Measurements from ENCODE around the gene ANKS6. TPM values are rescaled to one million over a fixed set of nuclear protein-coding genes. Genes with fewer than 3 reads are reported as not detected.

Gene ANKS6
- total and polyA plus RNA-seq, 10 of the 15 experiments (the other 5 are each of a cell fraction or from before 2014, with no cell fraction given): 2.0 to 16.2 (median 6.1) TPM

DNA sequence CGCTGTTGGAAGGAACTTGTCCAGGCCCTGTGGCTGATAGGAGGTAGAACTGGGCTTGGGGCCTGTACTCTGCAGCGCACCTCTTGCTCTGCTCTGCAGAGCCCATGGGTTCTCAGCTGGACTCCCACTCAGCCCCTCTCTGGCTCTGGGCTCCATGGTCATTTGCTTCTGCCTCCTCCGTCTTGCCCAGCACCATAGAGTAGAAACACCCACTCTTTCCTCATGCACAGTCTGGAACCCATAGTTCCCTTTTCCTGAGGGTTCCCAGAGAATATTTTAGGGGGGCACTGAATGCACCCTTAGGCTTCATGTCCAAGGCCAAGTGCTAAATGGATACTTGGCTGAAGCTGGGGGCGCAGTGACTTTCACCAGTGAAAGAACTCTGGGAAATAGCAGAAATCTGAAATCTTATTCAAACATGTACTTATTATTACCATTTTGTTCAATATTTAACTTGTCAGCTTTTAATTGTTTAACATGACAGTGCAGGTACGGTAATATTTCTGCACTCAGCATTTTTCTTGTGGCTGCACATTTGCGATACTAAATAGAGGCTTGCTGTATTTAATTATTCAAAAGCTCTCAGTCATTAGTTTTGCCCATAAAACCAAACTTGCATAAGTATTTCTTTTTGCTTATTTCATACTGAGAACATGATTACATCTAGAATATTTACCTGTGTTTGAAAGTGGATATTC is 42.7 kb upstream of the ANKS6 start:
- Histone ChIP-seq H3K36me3 (ENCODE audit: control insufficient read depth in 2 of 2, insufficient read depth in 2 of 2, low read length in 1 of 2) (no peaks in the 10 kb centered on the region), H3K9ac (ENCODE audit: control insufficient read depth, insufficient read depth, low read length) (no peak overlapping the region), H3K4me1 (ENCODE audit: control insufficient read depth, insufficient read depth, low read length) (no peaks in the 10 kb centered on the region), H3K4me2 (ENCODE audit: control insufficient read depth, insufficient read depth) (no peak overlapping the region), H4K20me1 (ENCODE audit: control insufficient read depth, insufficient read depth) (no peaks in the 10 kb centered on the region), H3K27me3 (replicated peaks in 1 of 2; ENCODE audit: control insufficient read depth in 2 of 2, insufficient read depth in 2 of 2, low read length in 1 of 2) (no peaks in the 10 kb centered on the region; a peak in 1 of 4 replicates), H3K79me2 (ENCODE audit: control insufficient read depth, insufficient read depth, low read length) (no peaks in the 10 kb centered on the region), H3K4me3 (no peak overlapping the region), H2AFZ (ENCODE audit: control insufficient read depth, low read depth, low read length) (no peak overlapping the region), H3K9me3 (replicated peaks; ENCODE audit: control insufficient read depth, insufficient read depth, low read length) (no peaks in the 10 kb centered on the region), H3K27ac (ENCODE audit: control insufficient read depth, insufficient read depth) (no peak overlapping the region)
- ChIA-PET CTCF (interaction anchor here (0.9 to 1.8 kb wide), 3 partner anchors 8 to 12 kb away, joined by 3 to 5 read pairs (median 5); no protein-coding TSS in a partner anchor), SMC1A (ENCODE audit: uncharacterized antibody, unreplicated experiment) (no interaction called here), POLR2A (no interaction called here), RAD21 (ENCODE audit: unreplicated experiment) (no interaction called here)
- DNase-seq (ENCODE audit: low read depth, low spot score) (no peak), ATAC-seq (no peak), FAIRE-seq (no peak)
- intact Hi-C loops (cut with micrococcal nuclease; ENCODE audit: unreplicated experiment): loop anchor here (5.0 kb wide), 1 partner anchor 888 kb away; no protein-coding TSS in a partner anchor
- no TSS peak for BruUV-seq (replicated peaks)
- 81% methylated on average over 6 of the region's 6 CpGs for whole genome bisulfite sequencing (ENCODE audit: insufficient coverage, insufficient replicate concordance, low lambda C conversion rate, missing lambda C conversion rate)
- in situ Hi-C loops (cut with MboI): no loop called here
- TF ChIP-seq, protein P1, sequence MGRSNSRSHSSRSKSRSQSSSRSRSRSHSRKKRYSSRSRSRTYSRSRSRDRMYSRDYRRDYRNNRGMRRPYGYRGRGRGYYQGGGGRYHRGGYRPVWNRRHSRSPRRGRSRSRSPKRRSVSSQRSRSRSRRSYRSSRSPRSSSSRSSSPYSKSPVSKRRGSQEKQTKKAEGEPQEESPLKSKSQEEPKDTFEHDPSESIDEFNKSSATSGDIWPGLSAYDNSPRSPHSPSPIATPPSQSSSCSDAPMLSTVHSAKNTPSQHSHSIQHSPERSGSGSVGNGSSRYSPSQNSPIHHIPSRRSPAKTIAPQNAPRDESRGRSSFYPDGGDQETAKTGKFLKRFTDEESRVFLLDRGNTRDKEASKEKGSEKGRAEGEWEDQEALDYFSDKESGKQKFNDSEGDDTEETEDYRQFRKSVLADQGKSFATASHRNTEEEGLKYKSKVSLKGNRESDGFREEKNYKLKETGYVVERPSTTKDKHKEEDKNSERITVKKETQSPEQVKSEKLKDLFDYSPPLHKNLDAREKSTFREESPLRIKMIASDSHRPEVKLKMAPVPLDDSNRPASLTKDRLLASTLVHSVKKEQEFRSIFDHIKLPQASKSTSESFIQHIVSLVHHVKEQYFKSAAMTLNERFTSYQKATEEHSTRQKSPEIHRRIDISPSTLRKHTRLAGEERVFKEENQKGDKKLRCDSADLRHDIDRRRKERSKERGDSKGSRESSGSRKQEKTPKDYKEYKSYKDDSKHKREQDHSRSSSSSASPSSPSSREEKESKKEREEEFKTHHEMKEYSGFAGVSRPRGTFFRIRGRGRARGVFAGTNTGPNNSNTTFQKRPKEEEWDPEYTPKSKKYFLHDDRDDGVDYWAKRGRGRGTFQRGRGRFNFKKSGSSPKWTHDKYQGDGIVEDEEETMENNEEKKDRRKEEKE (IDR thresholded peaks at IDR 0.05): no peak
- TF ChIP-seq, protein P2, sequence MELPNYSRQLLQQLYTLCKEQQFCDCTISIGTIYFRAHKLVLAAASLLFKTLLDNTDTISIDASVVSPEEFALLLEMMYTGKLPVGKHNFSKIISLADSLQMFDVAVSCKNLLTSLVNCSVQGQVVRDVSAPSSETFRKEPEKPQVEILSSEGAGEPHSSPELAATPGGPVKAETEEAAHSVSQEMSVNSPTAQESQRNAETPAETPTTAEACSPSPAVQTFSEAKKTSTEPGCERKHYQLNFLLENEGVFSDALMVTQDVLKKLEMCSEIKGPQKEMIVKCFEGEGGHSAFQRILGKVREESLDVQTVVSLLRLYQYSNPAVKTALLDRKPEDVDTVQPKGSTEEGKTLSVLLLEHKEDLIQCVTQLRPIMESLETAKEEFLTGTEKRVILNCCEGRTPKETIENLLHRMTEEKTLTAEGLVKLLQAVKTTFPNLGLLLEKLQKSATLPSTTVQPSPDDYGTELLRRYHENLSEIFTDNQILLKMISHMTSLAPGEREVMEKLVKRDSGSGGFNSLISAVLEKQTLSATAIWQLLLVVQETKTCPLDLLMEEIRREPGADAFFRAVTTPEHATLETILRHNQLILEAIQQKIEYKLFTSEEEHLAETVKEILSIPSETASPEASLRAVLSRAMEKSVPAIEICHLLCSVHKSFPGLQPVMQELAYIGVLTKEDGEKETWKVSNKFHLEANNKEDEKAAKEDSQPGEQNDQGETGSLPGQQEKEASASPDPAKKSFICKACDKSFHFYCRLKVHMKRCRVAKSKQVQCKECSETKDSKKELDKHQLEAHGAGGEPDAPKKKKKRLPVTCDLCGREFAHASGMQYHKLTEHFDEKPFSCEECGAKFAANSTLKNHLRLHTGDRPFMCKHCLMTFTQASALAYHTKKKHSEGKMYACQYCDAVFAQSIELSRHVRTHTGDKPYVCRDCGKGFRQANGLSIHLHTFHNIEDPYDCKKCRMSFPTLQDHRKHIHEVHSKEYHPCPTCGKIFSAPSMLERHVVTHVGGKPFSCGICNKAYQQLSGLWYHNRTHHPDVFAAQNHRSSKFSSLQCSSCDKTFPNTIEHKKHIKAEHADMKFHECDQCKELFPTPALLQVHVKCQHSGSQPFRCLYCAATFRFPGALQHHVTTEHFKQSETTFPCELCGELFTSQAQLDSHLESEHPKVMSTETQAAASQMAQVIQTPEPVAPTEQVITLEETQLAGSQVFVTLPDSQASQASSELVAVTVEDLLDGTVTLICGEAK (IDR thresholded peaks at IDR 0.05; ENCODE audit: borderline replicate concordance): no peak
- TF ChIP-seq ZNF24 (IDR thresholded peaks at IDR 0.05) (no peak), SREBF1 (IDR thresholded peaks at IDR 0.05; ENCODE audit: low read length) (no peak), SMAD5 (IDR thresholded peaks at IDR 0.05; ENCODE audit: low read depth) (no peak), NR2F1 (conservative IDR thresholded peaks at IDR 0.05) (no peak), SRF (IDR thresholded peaks at IDR 0.05; ENCODE audit: low read depth in 2 of 2, low read length in 2 of 2) (no peak), MEF2A (IDR thresholded peaks at IDR 0.05; ENCODE audit: insufficient read depth, low read depth, low read length) (no peak), ZNF207 (IDR thresholded peaks at IDR 0.05; ENCODE audit: borderline replicate concordance) (no peak), EZH2 (IDR thresholded peaks at IDR 0.05; ENCODE audit: borderline replicate concordance, control insufficient read depth, low read depth, low read length) (no peak), CEBPB (IDR thresholded peaks at IDR 0.05; ENCODE audit: borderline replicate concordance in 1 of 2, low read depth in 2 of 2, low read length in 2 of 2) (no peak)
- TF ChIP-seq, protein P3, sequence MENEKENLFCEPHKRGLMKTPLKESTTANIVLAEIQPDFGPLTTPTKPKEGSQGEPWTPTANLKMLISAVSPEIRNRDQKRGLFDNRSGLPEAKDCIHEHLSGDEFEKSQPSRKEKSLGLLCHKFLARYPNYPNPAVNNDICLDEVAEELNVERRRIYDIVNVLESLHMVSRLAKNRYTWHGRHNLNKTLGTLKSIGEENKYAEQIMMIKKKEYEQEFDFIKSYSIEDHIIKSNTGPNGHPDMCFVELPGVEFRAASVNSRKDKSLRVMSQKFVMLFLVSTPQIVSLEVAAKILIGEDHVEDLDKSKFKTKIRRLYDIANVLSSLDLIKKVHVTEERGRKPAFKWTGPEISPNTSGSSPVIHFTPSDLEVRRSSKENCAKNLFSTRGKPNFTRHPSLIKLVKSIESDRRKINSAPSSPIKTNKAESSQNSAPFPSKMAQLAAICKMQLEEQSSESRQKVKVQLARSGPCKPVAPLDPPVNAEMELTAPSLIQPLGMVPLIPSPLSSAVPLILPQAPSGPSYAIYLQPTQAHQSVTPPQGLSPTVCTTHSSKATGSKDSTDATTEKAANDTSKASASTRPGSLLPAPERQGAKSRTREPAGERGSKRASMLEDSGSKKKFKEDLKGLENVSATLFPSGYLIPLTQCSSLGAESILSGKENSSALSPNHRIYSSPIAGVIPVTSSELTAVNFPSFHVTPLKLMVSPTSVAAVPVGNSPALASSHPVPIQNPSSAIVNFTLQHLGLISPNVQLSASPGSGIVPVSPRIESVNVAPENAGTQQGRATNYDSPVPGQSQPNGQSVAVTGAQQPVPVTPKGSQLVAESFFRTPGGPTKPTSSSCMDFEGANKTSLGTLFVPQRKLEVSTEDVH (IDR thresholded peaks at IDR 0.05; ENCODE audit: low read depth, partially characterized antibody): no peak
